ENCODE data around the gene DHRS11.

- TF ChIP-seq CTCF (conservative IDR thresholded peaks at IDR 0.05; ENCODE audit: low read length) (no peak), EZH2phosphoT487 (IDR thresholded peaks at IDR 0.05; ENCODE audit: borderline replicate concordance, low read depth, low read length) (no peak)
Observed at GRCh38 chr17:36553459-36553858, 38.2 kb upstream of the DHRS11 start.
